Muscle layer of colon (tissue), 2 donors: ENCODE data around the gene DNAAF2.

Source experiments
- H3K27ac ChIP-seq: one replicate; pipeline ENCODE4 v1.7.0; 2013; ENCODE audit warnings: low read depth, mild to moderate bottlenecking, low read length, moderate library complexity
- H3K27me3 ChIP-seq, 2 donors: one replicate each; pipeline ENCODE4 v1.7.0; 2013; ENCODE audit warnings: low read length in 2 of 2, mild to moderate bottlenecking in 2 of 2; ENCODE audit not compliant: insufficient read depth in 2 of 2, control insufficient read depth in 1 of 2
- H3K36me3 ChIP-seq: one replicate; pipeline ENCODE4 v1.7.0; 2013; ENCODE audit warnings: mild to moderate bottlenecking, low read length; ENCODE audit not compliant: insufficient read depth
- H3K4me1 ChIP-seq: one replicate; pipeline ENCODE4 v1.7.0; 2013; ENCODE audit warnings: mild to moderate bottlenecking, low read length; ENCODE audit not compliant: insufficient read depth
- H3K4me3 ChIP-seq, 2 donors: one replicate each; pipeline ENCODE4 v1.7.0; 2013; ENCODE audit warnings: low read length in 2 of 2, low read depth in 1 of 2, mild to moderate bottlenecking in 1 of 2, moderate library complexity in 1 of 2
- H3K9ac ChIP-seq: one replicate; pipeline ENCODE4 v1.7.0; 2013; ENCODE audit warnings: low read length
- H3K9me3 ChIP-seq: one replicate; pipeline ENCODE4 v1.7.0; 2013; ENCODE audit warnings: mild to moderate bottlenecking, low read length
- donor health status: abdominal sarcoma.
- donor health status: Adenocarcinoma of cecum.

DNAAF2 gene

GRCh38 chr14:49581209-49582112 lies 53.6 kb downstream of the DNAAF2 start:
- H3K9me3 ChIP-seq = no peaks in the 10 kb centered on the region

GRCh38 chr14:49579841-49580240 lies 55.2 kb downstream of the DNAAF2 start:
- Histone ChIP-seq H3K4me3 (no peak overlapping the region), H3K9ac (no peak overlapping the region), H3K9me3 (no peaks in the 10 kb centered on the region), H3K27me3 (no peaks in the 10 kb centered on the region), H3K27ac (no peak overlapping the region), H3K36me3 (peaks cover 29% of the 10 kb centered on the region), H3K4me1 (peaks cover 9% of the 10 kb centered on the region)

More at GRCh38 chr14:49581209-49582112, 53.6 kb downstream of the DNAAF2 start:
- Histone ChIP-seq H3K27me3 (no peaks in the 10 kb centered on the region), H3K4me3 (no peak overlapping the region), H3K9ac (no peak overlapping the region), H3K27ac (no peak overlapping the region), H3K4me1 (peaks cover 15% of the 10 kb centered on the region), H3K36me3 (peaks cover 26% of the 10 kb centered on the region)

GRCh38 chr14:49578141-49578540 lies 56.9 kb downstream of the DNAAF2 start:
- H3K4me3 ChIP-seq = no peak overlapping the region
- no peak overlapping the region for H3K9ac ChIP-seq
- no peaks in the 10 kb centered on the region for H3K27me3 ChIP-seq
- H3K36me3 ChIP-seq = peaks cover 20% of the 10 kb centered on the region
- H3K4me1 ChIP-seq = no peaks in the 10 kb centered on the region
- H3K9me3 ChIP-seq = no peaks in the 10 kb centered on the region
- no peak overlapping the region for H3K27ac ChIP-seq
